Progenitor cell of endocrine pancreas (in vitro differentiated cells): ENCODE measurements around the gene BBS9. TPM values are rescaled to one million over a fixed set of nuclear protein-coding genes. Genes with fewer than 3 reads are reported as not detected.

Source experiments
- DNase-seq: peaks from one replicate; pipeline ENCODE4 v3.0.0; 2021; ENCODE audit warnings: low spot score; ENCODE audit not compliant: unreplicated experiment
- H3K27ac Mint-ChIP-seq: 2 replicates; pipeline ENCODE4 v1.8.0; 2021; ENCODE audit warnings: mild to moderate bottlenecking, moderate library complexity, mixed read lengths
- H3K27me3 Mint-ChIP-seq: 2 replicates; pipeline ENCODE4 v1.8.0; 2021; ENCODE audit warnings: mixed read lengths
- H3K36me3 Mint-ChIP-seq: 2 replicates; pipeline ENCODE4 v1.8.0; 2022; ENCODE audit warnings: mixed read lengths; ENCODE audit not compliant: insufficient read depth
- H3K4me1 Mint-ChIP-seq: 2 replicates; pipeline ENCODE4 v1.8.0; 2021; ENCODE audit warnings: low read depth, mixed read lengths
- H3K4me3 Mint-ChIP-seq: 2 replicates; pipeline ENCODE4 v1.8.0; 2021; ENCODE audit warnings: low read depth, mild to moderate bottlenecking, moderate library complexity, mixed read lengths
- H3K9me3 Mint-ChIP-seq: 2 replicates; pipeline ENCODE4 v1.8.0; 2021; ENCODE audit warnings: low read depth, mixed read lengths
- total RNA-seq: library from RNA; stranded (reverse); gene quantifications from 2 replicates; pipeline ENCODE4 v1.2.1, GENCODE V29; 2021
- TF ChIP-seq, protein P1 (sequence below): fragments of 200-600 bp; sonication (generic); IDR thresholded peaks from one replicate; pipeline ENCODE4 v1.5.0; 2021; ENCODE audit warnings: antibody characterized with exemption, mild to moderate bottlenecking; ENCODE audit not compliant: unreplicated experiment

BBS9 gene
- total RNA-seq, 1 donor from 2014 or later: 25.5 TPM

DNA sequence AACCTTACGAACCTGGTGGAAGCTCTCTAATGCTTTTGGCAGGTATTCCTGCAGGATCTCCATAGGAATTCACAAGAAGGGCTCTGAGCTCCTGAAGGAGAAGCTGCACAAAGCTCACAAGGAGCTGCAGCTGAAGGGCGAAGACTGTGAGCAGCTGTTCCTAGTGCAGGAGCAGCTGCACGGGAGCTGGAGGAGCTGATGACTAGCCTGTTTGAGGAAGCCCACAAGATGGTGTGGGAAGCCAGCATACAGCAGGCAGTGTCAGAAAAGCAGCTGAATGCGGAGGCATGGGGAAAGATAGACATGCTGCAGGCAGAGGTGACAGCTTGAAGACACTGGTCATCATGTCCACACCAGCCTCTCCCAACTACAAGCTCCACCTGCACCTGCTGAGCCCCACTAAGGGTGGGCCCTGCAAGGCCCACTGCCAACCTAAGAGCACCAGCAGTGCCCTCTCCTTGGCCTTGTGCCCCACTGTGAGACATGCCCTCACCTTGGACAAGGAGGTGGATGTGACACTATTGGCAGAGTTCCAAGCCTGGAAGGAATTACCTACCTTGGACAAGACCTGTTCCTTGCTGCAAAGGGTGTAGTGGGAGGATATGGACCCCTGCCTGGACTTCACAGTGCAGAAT is 250.6 kb downstream of the BBS9 start:
- H3K4me3 Mint-ChIP-seq: no peak overlapping the region
- H3K27me3 Mint-ChIP-seq: no peaks in the 10 kb centered on the region
- H3K4me1 Mint-ChIP-seq: no peaks in the 10 kb centered on the region
- TF ChIP-seq, protein P1, sequence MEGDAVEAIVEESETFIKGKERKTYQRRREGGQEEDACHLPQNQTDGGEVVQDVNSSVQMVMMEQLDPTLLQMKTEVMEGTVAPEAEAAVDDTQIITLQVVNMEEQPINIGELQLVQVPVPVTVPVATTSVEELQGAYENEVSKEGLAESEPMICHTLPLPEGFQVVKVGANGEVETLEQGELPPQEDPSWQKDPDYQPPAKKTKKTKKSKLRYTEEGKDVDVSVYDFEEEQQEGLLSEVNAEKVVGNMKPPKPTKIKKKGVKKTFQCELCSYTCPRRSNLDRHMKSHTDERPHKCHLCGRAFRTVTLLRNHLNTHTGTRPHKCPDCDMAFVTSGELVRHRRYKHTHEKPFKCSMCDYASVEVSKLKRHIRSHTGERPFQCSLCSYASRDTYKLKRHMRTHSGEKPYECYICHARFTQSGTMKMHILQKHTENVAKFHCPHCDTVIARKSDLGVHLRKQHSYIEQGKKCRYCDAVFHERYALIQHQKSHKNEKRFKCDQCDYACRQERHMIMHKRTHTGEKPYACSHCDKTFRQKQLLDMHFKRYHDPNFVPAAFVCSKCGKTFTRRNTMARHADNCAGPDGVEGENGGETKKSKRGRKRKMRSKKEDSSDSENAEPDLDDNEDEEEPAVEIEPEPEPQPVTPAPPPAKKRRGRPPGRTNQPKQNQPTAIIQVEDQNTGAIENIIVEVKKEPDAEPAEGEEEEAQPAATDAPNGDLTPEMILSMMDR: no peak
- no peak overlapping the region for H3K27ac Mint-ChIP-seq
- peaks cover 3% of the 10 kb centered on the region for H3K36me3 Mint-ChIP-seq
- DNase-seq: no peak
- H3K9me3 Mint-ChIP-seq: peaks cover 9% of the 10 kb centered on the region

DNA sequence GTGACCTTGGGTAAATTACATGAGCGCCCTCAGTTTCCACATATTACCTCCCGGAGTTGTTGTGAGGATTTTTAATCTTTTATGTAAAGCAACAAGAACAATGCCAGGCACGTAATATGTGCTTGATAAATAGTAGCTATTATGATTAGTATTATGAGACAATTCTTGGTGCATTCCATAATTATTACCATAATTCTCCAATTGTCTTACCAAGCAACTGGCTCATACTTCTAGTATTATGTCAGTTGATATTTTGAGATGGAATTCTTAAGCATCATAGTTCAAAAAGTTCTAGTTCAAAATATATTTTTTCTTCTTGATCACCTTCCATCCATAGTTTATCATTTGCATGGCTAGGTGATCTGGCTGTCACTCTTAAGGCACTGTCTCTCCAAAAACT is 259.0 kb downstream of the BBS9 start:
- Mint-ChIP-seq H3K36me3 (peaks cover 2% of the 10 kb centered on the region), H3K4me3 (no peak overlapping the region), H3K27me3 (no peaks in the 10 kb centered on the region), H3K9me3 (no peaks in the 10 kb centered on the region), H3K27ac (no peak overlapping the region), H3K4me1 (no peaks in the 10 kb centered on the region)
- DNase-seq: no peak
- TF ChIP-seq, protein P1: no peak

DNA sequence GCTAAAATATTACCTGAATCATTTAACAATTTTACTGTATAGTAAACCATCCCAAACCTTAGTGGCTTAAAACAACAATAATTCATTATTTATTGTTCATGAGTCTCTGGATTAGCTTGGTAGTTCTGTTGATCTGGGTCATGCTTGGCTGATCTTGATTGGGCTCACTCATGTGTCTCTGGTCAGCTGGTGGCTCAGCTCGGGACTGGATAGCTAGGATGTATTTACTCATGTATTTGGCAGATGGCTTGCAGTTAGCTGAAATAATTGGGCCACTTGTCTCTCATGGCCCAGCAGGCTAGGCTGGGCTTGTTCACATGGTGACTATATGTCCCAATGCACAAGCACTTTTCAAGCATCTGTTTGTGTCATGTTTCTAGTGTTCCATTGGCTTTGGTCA is 262.8 kb downstream of the BBS9 start:
- no peak for DNase-seq
- TF ChIP-seq, protein P1: no peak

DNA sequence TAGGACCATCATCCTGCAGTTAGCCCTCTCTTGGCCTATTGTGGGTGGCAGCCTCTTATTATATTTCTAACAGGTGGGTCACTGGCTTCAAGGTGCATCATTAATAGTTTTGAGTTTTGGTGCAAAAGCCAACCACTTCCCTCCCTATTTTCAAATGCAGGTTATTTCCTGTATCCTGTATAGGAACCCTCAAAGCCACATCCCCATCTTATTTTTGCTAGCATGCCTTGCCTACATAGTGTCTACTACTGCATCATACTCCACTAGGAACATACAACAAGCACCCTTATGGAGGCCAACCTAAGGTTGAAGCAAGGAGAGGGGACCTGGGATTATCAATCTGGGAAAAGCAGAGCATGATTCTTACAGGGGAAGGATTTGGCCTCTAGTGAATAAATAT is 264.4 kb downstream of the BBS9 start:
- TF ChIP-seq, protein P1: no peak
- peaks cover 13% of the 10 kb centered on the region for H3K36me3 Mint-ChIP-seq
- H3K4me3 Mint-ChIP-seq: no peak overlapping the region
- no peak overlapping the region for H3K27ac Mint-ChIP-seq
- no peak for DNase-seq
- no peaks in the 10 kb centered on the region for H3K4me1 Mint-ChIP-seq
- peaks cover 15% of the 10 kb centered on the region for H3K9me3 Mint-ChIP-seq
- no peaks in the 10 kb centered on the region for H3K27me3 Mint-ChIP-seq

More for the DNA sequence above, 262.8 kb downstream of the BBS9 start:
- H3K9me3 Mint-ChIP-seq: peaks cover 11% of the 10 kb centered on the region
- H3K27ac Mint-ChIP-seq: no peak overlapping the region
- no peaks in the 10 kb centered on the region for H3K4me1 Mint-ChIP-seq
- no peak overlapping the region for H3K4me3 Mint-ChIP-seq
- peaks cover 13% of the 10 kb centered on the region for H3K36me3 Mint-ChIP-seq
- H3K27me3 Mint-ChIP-seq: no peaks in the 10 kb centered on the region

DNA sequence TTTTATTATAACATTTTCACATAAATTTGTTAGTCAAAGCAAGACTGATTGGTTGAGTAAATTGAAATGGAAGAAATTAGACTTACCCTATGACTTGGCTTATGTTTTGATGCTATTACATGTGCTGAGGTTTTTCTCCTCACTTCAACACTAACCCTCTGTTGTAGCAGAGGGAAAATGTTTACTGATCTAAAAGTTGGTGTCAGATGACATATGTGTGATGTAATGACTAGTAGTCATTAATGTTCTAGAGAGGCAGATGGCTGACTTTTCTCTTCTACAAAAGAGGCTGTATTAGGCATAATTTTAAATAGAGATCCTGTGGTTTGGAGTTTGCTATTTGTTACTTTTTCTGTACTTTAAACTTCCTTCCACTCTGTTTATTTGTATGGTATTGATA is 266.0 kb downstream of the BBS9 start:
- Mint-ChIP-seq H3K4me3 (no peak overlapping the region), H3K36me3 (peaks cover 11% of the 10 kb centered on the region)

More for the DNA sequence above, 266.0 kb downstream of the BBS9 start:
- H3K9me3 Mint-ChIP-seq: peaks cover 15% of the 10 kb centered on the region
- DNase-seq: no peak
- H3K27me3 Mint-ChIP-seq: no peaks in the 10 kb centered on the region
- H3K27ac Mint-ChIP-seq: no peak overlapping the region
- TF ChIP-seq, protein P1: no peak
- no peaks in the 10 kb centered on the region for H3K4me1 Mint-ChIP-seq
